A549 (cell line): ENCODE measurements around the gene SRC.

ENCODE experiments used
- CTCF ChIP-seq: fragments of >200 bp; sonication (Bioruptor Twin); formaldehyde crosslinking; IDR thresholded peaks from 3 replicates; pipeline ENCODE4 v1.5.1; 2016
- HDAC2 ChIP-seq: fragments of 200-600 bp; sonication (generic); IDR thresholded peaks from 2 replicates; pipeline ENCODE4 v1.6.1; 2016
- HEYL ChIP-seq: fragments of 250-450 bp; sonication (Bioruptor Pico); IDR thresholded peaks from 2 replicates; pipeline ENCODE4 v1.8.0; 2021; ENCODE audit warnings: mild to moderate bottlenecking, moderate library complexity
- JUNB ChIP-seq: fragments of >200 bp; sonication (Bioruptor Twin); formaldehyde crosslinking; IDR thresholded peaks from 2 replicates; pipeline ENCODE4 v1.6.1; 2016
- MAFK ChIP-seq: fragments of 450-650 bp; IDR thresholded peaks from 2 replicates; pipeline ENCODE4 v1.6.1; 2014; ENCODE audit not compliant: partially characterized antibody
- POLR2A ChIP-seq: IDR thresholded peaks from 2 replicates; pipeline ENCODE4 v1.6.1; 2012; ENCODE audit warnings: mild to moderate bottlenecking, low read length
- RFX5 ChIP-seq: fragments of 450-650 bp; IDR thresholded peaks from 2 replicates; pipeline ENCODE4 v1.7.1; 2014; ENCODE audit warnings: antibody characterized with exemption, mild to moderate bottlenecking, moderate library complexity
- SMC3 ChIP-seq: fragments of >200 bp; sonication (Bioruptor Twin); formaldehyde crosslinking; IDR thresholded peaks from 3 replicates; pipeline ENCODE4 v1.6.1; 2018; ENCODE audit warnings: inconsistent platforms

DNA sequence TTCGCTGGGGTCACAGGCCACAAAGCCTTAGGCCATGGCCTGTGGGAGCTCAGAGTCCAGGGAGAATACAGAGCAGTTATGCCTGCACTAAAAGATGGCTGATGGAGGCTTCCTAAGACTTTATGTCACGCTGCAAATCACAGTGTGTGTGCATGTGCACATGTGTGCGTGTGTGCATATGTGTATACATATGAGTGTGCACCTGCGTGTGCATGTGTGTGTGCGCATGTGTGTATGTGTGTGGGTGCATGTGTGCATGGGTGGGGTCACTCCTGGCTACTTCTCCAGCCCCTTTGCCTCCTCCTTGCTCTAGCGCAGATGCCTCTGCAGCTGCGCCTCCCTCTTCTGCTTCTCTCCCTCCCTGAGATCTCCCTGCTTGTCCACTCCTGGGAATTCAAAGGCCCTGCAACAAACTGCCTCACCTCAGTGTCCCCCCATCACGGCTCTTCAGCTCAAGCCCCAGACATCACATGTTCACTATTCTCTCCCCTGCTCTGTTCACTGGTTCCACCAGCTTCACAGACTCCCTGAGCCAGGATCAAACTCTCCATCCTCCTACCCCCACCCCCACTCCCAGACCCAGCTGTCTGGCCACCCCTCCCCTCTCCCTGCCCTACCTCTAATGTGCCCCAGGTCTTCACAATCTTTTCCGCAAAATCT, 90.7 kb downstream of the SRC start:
- TF ChIP-seq CTCF (no peak), MAFK (no peak), RFX5 (no peak), POLR2A (no peak), HDAC2 (no peak), JUNB (no peak), HEYL (CRISPR knock-in tag) (no peak), SMC3 (no peak)
